Mesothelial cell of epicardium (in vitro differentiated cells): Measurements from ENCODE around the gene BACE2. TPM values are rescaled to one million over a fixed set of nuclear protein-coding genes. Genes with fewer than 3 reads are reported as not detected.

Experiments
- DNase-seq, 2 experiments: peaks; one replicate each; pipeline ENCODE4 v3.0.0; 2021; ENCODE audit warnings: low spot score in 2 of 2; ENCODE audit not compliant: unreplicated experiment in 2 of 2
- H3K27ac Mint-ChIP-seq: 2 replicates; pipeline ENCODE4 v1.8.0; 2021; ENCODE audit warnings: mixed read lengths
- H3K27me3 Mint-ChIP-seq: 2 replicates; pipeline ENCODE4 v1.8.0; 2021; ENCODE audit warnings: low read depth, mixed read lengths
- H3K36me3 Mint-ChIP-seq: 2 replicates; pipeline ENCODE4 v1.8.0; 2021; ENCODE audit warnings: mixed read lengths
- H3K4me1 Mint-ChIP-seq: 2 replicates; pipeline ENCODE4 v1.8.0; 2021; ENCODE audit warnings: mixed read lengths
- H3K4me3 Mint-ChIP-seq: 2 replicates; pipeline ENCODE4 v1.8.0; 2021; ENCODE audit warnings: mild to moderate bottlenecking, moderate library complexity, mixed read lengths
- H3K9me3 Mint-ChIP-seq: 2 replicates; pipeline ENCODE4 v1.8.0; 2021; ENCODE audit warnings: mixed read lengths
- total RNA-seq: library from RNA; stranded (reverse); gene quantifications from 3 replicates; pipeline ENCODE4 v1.2.1, GENCODE V29; 2021
- TF ChIP-seq, protein P1 (sequence below): fragments of 200-600 bp; sonication (generic); IDR thresholded peaks from one replicate; pipeline ENCODE4 v1.5.0; 2021; ENCODE audit warnings: antibody characterized with exemption; ENCODE audit not compliant: unreplicated experiment

The BACE2 gene
- total RNA-seq, 1 donor from 2014 or later = 31.3 TPM

DNA sequence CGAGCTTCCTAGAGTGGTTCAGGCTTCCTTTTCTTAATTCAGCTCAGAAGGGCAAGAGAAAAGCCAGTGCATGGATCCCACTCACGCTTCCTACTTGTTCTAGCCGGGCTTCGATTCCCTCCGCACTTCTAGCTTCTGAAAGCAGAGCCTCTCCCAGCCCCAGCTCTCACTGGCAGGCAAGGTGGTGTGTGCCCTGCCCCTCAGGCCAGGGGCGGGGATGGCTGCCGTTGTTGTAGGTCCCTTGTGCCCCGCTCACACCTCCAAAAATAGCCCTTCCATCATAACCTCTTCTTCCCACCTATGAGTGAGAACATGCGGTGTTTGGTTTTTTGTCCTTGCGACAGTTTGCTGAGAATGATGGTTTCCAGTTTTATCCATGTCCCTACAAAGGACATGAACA is 31.6 kb downstream of the BACE2 start:
- no peak for DNase-seq
- Mint-ChIP-seq H3K4me1 (no peaks in the 10 kb centered on the region), H3K9me3 (no peaks in the 10 kb centered on the region), H3K27ac (no peak overlapping the region), H3K36me3 (no peaks in the 10 kb centered on the region), H3K27me3 (no peaks in the 10 kb centered on the region), H3K4me3 (no peak overlapping the region)
- TF ChIP-seq, protein P1, sequence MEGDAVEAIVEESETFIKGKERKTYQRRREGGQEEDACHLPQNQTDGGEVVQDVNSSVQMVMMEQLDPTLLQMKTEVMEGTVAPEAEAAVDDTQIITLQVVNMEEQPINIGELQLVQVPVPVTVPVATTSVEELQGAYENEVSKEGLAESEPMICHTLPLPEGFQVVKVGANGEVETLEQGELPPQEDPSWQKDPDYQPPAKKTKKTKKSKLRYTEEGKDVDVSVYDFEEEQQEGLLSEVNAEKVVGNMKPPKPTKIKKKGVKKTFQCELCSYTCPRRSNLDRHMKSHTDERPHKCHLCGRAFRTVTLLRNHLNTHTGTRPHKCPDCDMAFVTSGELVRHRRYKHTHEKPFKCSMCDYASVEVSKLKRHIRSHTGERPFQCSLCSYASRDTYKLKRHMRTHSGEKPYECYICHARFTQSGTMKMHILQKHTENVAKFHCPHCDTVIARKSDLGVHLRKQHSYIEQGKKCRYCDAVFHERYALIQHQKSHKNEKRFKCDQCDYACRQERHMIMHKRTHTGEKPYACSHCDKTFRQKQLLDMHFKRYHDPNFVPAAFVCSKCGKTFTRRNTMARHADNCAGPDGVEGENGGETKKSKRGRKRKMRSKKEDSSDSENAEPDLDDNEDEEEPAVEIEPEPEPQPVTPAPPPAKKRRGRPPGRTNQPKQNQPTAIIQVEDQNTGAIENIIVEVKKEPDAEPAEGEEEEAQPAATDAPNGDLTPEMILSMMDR = no peak

DNA sequence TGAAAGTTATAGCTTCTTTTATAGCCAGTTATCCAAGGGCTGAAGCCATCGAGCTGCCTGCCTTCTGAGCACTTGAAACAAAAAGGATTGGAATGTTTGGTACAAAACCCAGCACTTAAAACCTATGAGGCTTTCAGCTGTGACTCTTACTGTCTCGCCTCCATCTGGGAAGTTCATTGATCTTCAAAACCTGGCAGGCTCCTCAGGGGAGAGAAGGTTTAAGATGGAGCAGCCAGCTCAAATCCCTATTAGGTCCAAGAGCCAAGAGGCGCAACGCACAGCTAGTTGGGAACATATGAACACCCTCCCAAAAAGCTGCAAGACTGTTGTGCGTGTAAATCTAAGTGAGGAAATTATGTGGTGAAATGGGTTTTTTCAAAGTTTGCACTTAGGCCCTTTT is 33.4 kb downstream of the BACE2 start:
- Mint-ChIP-seq H3K4me3 (no peak overlapping the region), H3K9me3 (no peaks in the 10 kb centered on the region), H3K27ac (no peak overlapping the region), H3K27me3 (no peaks in the 10 kb centered on the region), H3K4me1 (no peaks in the 10 kb centered on the region), H3K36me3 (no peaks in the 10 kb centered on the region)
- no peak for DNase-seq
- TF ChIP-seq, protein P1 = no peak

DNA sequence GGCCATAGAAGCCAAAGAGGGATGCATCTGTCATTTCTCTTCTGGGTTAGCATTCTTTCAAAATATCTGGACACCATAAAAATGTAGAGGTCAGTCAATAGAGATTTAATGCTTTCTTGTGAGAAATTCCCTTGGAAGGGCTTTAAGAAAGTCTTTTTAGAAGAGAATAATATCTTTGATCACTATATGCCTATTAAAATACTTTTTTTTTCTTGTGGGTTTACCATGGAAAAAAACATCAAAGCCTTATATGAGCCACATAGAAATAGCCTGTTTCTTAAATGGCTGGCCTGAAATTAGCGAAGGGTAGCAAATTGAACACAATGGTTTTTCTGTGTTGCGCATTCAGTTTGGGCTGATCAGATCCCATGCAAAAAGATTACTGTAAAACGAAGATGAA is 36.8 kb downstream of the BACE2 start:
- no peak overlapping the region for H3K27ac Mint-ChIP-seq
- TF ChIP-seq, protein P1 = no peak
- H3K4me1 Mint-ChIP-seq = peaks cover 11% of the 10 kb centered on the region
- H3K36me3 Mint-ChIP-seq = no peaks in the 10 kb centered on the region
- H3K27me3 Mint-ChIP-seq = no peaks in the 10 kb centered on the region
- H3K4me3 Mint-ChIP-seq = no peak overlapping the region
- no peaks in the 10 kb centered on the region for H3K9me3 Mint-ChIP-seq
- DNase-seq = no peak

DNA sequence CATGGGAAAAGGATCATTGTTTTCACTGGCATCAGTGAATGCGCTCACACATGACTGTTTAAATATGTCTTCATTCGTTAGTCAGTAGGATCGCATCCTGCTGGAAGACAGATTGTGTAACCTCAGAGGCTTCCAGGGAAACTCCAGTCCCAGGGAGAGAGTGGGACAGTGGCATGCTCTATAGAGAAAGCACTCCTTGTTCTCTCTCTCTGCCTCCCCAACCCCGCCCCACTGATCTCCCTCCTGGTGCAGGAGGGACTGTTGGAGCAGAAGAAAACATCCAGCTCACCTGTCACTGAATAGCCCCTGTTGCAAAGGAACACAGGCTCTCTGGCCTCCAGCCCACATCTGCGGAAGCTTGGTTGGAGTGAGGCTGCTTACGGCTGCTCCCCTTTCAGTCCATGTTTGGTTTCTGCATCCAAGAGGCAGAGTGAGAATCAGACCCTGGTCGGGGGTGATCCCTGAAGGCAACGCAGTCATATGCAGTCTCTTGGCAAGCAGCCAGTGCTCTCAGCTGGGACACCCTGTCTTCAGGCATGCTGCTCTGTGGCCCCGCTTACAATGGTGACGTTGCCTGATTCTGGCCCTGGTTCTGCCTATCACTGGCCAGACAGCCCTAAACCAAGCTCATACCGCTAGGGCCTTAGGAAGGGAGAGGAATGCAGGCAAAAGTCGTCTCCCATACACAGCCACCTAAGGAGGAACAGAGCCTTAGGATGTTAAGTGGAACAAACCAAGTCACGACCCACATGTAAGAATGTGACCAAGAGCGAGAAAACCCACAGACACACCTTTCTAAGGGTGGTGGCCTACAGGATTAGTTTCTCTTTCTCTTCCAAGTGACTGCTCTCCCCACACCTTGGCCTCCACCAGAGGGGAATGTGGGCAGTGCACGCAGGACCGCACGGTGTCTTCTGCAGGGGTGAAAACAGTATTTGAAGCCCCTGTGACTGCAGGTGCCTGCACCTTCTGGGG is 39.7 kb downstream of the BACE2 start:
- TF ChIP-seq, protein P1 = no peak
- no peaks in the 10 kb centered on the region for H3K9me3 Mint-ChIP-seq

DNA sequence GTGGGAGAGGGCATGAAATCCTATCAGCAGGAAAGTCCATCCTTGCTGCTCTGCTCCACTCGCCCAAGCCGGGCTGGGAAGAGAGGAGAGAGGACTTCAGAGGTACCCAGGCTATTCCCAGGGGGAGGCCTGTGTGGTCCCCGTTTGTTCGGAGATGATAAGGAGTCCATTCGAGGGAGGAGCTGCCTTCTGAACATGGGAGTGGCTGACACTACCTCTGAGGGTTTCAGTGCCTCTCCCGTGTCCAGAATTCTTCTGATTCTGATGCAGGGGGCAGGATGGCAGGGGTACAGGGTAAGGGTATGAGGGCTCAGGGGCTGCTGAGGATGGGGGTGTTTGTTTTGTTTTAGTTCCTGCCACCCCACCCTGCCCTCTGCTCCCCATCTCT is 40.4 kb downstream of the BACE2 start:
- Mint-ChIP-seq H3K9me3 (no peaks in the 10 kb centered on the region), H3K27ac (no peak overlapping the region), H3K27me3 (no peaks in the 10 kb centered on the region), H3K4me1 (peaks cover 27% of the 10 kb centered on the region), H3K36me3 (no peaks in the 10 kb centered on the region), H3K4me3 (no peak overlapping the region)
- TF ChIP-seq, protein P1 = no peak
- no peak for DNase-seq

More for the DNA sequence above, 39.7 kb downstream of the BACE2 start:
- DNase-seq = peak in 1 of 2 experiments; percentile 37
- Mint-ChIP-seq H3K27me3 (no peaks in the 10 kb centered on the region), H3K36me3 (no peaks in the 10 kb centered on the region), H3K4me1 (peaks cover 21% of the 10 kb centered on the region), H3K27ac (peak overlapping the region; percentile 69), H3K4me3 (no peak overlapping the region)
